Stimulated activated CD8-positive, alpha-beta memory T cell treated with anti-CD3 and anti-CD28 coated beads, Interleukin-2, amount 100 ng/mL, for 48 hours (primary cell): ENCODE results near the gene INPP5K.
"Not testable (repeated sequence)": the region's sequence is repeated elsewhere in the genome, so short reads cannot be mapped to it uniquely, and the experiment has no call there.

Experiments used
- DNase-seq, 2 donors: peaks; one replicate each; pipeline ENCODE4 v3.0.0-alpha.2; 2020; ENCODE audit warnings: low read depth in 2 of 2

INPP5K gene

DNA sequence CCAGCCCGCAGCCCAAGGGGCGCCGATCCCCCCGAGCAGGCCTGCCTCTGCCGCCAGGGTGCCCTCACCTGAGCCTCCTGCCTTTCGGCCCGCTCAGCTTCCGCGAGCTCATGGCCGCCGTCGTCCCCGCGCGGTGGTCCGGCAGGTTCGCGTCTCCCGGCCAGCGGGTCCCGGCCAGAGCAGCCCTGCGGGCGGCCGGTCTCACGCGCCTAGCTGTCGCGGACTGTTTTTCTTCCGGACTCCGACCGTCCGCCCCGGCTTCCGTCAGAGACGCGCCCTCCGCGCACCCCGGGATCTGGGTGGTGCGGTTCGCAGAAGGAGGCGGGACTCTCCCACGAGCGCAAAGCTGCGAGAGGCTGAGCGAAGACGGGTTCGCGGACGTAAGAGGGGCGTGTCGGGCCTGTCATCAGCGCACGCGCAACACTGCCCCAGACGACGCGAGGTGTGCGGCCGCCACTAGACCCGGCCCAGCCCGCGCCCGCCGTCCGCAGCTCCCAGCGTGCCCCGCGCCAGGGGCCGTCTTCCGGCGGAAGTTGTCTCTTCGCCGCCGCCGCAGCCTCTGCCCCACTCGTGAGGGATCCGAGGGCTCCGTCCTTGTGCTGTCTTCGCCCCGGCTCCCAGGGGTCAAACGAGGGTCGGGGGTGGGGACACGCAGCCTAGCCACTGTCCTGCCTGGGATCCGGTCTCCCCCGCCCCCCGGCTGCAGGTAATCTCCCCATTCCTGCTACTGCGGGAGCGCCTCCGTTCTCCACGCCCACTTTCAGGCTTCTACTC is at the start of gene INPP5K:
Gene INPP5K, minus strand, starts transcription at position 225 of the 774 bp plus-strand sequence. Its CDS starts 113 bp downstream, at position 112.
- DNase-seq, result peak; percentile 95 to 98

GRCh38 chr17:1565877-1566276 is 49.5 kb upstream of the INPP5K start:
- DNase-seq, result no peak

DNA sequence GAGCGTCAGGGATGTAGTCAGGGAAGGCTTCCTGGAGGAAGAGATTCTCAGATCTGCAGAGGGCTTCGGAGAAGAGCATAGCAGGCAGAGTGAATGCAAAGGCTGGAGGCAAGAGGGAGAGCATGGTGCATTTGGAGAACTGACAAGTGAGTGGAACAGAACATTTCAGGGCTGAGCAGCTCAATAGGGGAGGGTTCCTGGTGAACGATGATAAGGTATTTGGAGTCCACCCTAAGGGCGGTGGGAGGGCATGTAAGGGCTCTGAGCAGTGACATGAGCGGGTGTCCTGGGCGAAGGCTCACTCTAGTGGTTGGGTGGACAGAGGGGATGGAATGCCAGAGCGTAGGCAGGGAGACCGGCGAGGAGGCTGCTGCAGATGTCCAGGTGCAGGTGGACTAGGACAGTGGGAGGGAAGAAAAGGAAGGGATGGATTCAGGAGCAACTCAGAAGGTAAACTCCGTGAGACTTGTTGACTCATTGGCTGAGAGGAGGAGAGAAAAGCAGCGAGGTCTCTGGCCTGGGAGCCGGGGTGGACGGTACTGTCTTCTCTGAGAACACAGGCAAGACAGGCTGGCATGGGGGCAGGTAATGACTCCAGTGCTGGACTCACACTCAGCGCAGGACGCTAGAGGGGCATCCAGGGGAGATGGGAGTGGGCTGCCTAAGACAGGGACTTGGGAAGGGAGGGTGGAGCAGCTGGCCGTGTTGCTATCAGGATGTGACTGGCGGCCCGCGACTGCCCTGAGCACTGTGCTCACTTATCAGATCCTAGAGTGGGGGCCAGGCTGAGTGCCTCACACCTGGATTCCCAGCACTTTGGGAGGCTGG is 47.6 kb upstream of the INPP5K start:
- no peak for DNase-seq

DNA sequence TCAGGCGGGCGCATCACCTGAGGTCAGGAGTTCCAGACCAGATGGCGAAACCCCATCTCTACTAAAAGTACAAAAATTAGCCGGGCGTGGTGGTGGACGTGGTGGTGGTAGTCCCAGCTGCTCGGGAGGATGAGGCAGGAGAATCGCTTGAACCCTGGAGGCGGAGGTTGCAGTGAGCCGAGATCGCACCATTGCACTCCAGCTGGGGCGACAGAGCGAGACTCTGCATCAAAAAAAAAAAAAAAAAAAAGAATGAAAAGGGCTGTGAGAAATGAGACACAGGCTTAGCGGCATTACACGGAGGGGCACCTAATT is 47.0 kb upstream of the INPP5K start:
- not testable (repeated sequence) for DNase-seq

- DNase-seq, result peak in 1 of 2 donors; percentile 31
Observed at GRCh38 chr17:1562176-1562643, 45.8 kb upstream of the INPP5K start.

- peak in 1 of 2 donors; percentile 23 for DNase-seq
Observed at GRCh38 chr17:1561420-1562175, 45.2 kb upstream of the INPP5K start.

DNA sequence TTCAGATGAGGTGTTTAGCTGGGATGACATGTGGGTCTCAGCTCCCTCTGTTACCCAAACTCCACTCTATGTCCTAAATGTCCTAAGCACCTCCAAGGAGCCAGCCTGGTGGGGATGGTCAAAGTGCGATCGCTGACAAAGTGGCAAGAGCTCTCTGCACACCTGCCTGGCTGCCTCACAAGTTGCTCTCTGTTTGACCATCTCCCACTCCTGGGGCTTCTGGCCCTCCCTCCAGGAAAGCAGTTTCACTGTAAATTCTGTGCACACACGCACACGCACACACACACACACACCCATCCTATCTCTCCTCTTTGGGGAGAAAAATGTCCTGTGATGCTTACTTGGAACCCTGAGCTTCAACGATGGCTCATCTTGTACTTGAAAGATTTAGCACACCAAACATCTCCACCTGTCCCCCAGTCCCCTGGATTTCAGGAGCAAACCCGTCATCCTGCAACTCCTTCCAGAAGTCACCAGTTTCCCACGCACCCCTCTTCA is 44.5 kb upstream of the INPP5K start:
- no peak for DNase-seq

DNA sequence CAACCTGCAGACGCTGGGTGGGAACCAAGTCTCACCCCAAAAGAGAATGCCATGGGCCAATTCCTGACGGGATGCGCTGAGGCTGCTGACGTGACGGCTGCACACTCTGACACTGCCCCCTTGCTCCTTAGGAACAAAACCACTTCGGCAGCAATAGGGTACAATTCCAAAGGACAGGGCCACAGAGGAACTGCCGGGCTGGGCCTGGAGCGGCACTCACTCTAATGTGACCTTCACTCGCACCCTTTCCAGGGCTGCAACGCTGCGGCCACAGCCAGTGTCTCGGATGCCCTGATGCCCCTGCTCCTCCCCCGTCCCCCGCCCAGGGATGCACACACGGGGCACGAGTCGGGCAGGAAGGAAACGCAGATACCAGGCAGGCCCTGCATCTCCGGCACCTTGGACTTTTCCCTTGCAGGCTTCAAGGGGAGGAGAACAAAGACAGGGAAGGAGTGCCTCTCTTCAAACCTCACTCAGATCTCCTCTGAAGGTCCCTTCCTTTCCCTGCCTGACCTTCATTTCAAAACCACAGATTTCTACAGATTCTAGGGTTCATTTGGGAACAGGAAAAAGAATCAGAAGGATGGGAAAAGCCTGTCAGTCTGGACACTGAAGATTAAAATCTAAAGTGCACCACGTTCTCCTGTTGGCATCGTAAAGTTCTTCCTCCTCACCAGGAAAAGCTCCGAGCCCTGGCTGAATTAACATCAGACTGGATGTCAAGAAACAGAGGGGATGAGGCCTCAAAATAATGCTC is 43.9 kb upstream of the INPP5K start:
- no peak for DNase-seq

- DNase-seq, result no peak
Observed at GRCh38 chr17:1559047-1560043, 42.9 kb upstream of the INPP5K start.

DNA sequence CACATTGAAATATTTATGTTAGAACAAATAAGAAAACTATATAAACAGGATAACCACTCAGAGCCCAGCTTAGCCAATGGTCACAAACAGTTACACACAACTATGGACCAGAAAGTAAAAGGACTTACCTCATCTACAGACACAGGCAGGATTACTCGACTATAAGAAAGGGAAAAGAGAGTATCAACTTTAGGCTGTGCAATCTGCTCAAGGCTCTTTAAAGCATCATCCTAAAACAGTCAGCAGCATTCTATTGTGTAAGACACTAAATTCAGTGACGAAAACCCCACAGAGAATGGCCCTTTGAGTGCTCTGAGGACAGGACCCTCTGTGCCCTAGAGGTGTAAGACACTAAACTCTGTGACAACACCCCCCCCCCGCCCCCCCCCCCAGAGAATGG is 42.0 kb upstream of the INPP5K start:
- no peak for DNase-seq

- no peak for DNase-seq
Observed at GRCh38 chr17:1557355-1558095, 41.1 kb upstream of the INPP5K start.

DNA sequence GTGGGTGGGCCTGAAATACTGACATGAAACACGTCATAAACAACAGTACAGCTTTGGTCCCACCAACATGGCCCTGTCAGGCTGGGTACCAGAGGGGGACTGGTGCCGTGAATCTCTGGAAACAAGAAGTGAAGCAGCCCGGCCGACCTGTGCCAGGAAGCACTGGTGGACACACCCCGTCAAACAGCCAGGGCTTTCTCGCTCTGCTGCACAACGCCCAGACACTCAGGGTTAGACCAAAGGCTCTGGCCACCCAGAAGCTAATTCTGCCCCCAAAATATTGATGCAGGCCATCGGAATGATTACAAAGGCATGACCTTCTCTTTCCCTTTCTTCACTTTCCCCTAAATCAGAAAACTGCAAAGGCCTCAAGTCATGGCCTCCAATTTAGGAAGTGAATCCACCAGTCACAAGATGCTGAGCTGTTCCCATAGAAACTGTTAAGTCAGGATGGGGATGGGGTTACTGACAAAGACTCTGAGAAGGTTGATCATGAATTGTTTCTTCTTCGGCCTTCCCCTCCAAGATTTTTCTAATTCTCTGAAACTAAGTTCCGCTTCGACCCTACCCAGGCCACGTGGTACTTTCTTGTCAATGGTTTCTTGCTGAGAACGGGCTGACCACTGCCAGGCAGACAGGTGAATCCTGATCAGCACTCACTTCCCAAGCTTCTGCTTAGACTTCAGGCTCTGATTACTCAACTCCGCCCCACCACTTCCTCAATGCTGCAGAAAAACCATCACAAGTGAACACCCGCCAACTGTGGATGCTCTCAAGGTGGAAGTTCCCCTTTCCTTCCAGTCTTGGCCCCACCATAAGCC is 39.4 kb upstream of the INPP5K start:
- DNase-seq, result no peak

DNA sequence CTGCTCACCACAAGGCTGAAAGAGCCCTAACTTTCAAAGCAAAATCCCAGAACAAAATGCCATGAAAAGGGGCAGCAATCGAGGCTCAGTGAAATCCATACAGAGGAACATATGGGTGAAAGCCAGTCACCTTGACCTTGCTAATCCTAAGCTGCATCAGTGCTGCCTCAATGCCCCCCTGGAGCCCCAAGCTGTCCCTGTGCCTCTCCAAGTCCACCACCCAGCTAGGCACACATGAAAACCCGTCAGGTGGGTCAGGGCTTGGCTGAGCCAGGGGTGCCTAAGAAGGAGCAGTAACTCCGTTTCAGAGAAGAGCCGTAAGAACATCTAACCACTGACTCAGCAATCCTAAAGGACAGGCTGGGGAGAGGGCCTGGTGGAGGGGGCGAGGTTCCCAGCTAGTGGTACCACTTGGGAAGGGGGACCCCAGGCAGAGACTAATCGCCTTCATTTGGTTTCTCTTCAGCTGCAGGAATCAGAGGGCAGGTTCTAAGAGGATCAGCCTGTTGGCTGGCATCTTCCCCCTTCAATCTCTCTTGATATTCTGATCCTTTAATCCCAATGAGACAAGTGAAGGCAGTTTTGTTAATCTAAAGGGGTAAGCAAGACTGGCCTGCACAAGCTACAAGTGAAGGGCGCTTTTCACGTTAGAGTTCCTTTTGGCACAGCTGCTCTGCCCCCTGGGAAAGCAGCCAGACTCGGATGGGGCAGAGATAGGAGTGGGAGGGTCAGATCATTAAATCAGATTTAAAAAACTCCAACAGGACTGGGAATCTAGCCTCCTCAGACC is 38.5 kb upstream of the INPP5K start:
- DNase-seq, result no peak

DNA sequence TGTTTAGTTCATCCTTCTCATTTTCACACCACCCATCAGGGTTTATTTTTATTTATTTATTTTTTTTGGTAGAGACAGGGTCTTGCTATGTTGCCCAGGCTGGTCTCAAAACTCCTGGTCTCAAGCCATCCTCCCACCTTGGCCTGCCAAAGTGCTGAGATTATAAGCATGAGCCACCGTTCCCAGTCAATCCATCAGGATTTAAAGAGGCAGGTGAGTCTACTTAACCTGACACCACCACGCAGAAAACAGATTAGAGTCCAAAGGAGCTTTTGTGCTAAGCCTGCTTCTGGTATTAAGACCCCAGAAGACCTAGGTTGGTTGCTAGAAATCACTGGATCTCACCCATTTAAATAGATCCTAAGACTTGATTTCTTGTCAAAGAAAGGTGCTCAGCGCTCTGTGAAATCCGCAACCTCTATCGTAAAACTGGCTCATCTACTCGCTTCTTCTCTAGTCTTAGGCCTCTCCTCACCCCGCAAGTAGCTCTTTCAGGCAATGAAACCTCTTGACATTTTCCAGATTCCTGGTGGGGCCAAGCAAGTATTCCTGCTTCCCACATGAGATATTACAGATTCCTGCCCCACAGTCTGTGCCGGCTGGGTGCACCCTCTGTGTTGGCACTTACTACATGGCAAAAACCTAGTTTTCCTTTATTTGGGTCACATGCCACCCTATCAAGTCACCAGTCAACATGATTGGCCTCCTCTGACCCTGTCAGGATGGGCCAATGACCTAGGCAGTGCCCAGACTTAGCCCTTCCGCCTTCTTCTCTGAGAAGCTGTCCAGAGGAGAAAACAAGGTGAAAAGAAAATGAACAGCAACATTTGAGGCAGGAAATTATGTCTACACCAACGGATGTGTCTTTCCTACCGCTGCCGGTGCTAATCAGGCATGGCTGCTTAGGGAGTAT is 37.2 kb upstream of the INPP5K start:
- DNase-seq, result no peak

DNA sequence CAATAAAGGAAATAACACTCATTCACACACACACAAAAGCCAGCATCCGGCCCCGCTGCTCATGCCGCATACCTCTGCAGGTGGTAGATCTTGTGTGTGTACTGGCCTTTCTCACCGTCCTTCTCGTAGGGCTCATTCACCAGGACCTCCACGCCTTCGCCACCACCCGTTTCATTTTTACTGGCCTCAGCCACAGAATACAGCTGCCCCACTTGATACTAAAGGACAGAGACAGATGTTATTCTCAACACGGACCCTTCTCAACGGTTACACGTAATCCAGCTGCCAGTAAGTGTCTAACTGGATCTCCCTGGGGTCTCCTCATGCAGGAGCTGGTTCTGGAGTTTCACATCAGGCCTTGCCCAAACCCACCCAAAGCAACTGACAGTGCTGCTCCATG is 36.5 kb upstream of the INPP5K start:
- no peak for DNase-seq

DNA sequence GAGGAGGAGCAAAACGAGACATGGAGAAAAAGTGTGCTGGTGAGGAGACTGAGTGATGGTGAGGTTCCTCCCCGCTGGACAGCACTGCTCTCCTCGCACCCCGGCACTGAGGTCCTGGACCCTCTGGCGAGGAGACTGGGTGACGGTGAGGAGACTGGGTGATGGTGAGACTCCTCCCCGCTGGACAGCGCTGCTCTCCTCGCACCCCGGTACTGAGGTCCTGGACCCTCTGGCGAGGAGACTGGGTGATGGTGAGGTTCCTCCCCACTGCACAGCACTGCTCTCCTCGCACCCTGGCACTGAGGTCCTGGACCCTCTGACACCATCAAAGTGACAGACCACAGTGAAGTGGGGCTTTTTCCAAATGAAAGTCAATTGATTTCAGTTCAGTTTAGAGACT is 35.3 kb upstream of the INPP5K start:
- no peak for DNase-seq

DNA sequence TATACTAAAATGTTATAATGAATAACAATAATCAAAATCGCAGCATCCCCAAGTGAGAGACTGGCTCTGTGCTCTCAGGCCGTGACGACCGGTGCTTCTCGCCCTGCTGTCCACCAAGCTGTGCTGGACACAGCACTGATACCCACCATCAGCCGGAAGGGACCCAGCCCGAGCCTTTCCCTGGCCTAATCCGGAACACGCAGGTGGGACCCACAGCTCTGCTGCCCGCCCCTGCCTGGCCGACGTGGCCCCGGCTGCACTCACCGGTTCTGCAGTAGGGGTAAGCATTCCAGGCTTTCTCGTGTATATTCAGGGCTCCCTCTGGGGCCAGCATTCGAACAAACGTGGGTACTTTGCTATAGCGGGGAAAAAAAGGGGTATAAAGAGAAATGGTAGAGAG is 31.6 kb upstream of the INPP5K start:
- DNase-seq, result no peak
